ENCODE data around the gene MPRIP.

MPRIP gene

GRCh38 chr17:16999931-17000625, 42.2 kb upstream of the MPRIP start:
- TF ChIP-seq POLR2AphosphoS5 (IDR thresholded peaks at IDR 0.05; ENCODE audit: low read depth, low read length), result no peak
- no peak for TF ChIP-seq SIN3A (IDR thresholded peaks at IDR 0.05; ENCODE audit: borderline replicate concordance, insufficient read depth, low read length)
- TF ChIP-seq FOXP2 (optimal IDR thresholded peaks at IDR 0.05; ENCODE audit: borderline replicate concordance, extremely low read depth, extremely low read length, insufficient read depth), result no peak
- no peak for TF ChIP-seq REST (IDR thresholded peaks at IDR 0.05; ENCODE audit: insufficient read depth in 1 of 2, low read depth in 2 of 2, low read length in 2 of 2)
- no peak for TF ChIP-seq TAF1 (IDR thresholded peaks at IDR 0.05; ENCODE audit: borderline replicate concordance, insufficient read depth, low read length)

- TF ChIP-seq SIN3A (IDR thresholded peaks at IDR 0.05; ENCODE audit: borderline replicate concordance, insufficient read depth, low read length) (no peak), TAF1 (IDR thresholded peaks at IDR 0.05; ENCODE audit: borderline replicate concordance, insufficient read depth, low read length) (no peak), FOXP2 (optimal IDR thresholded peaks at IDR 0.05; ENCODE audit: borderline replicate concordance, extremely low read depth, extremely low read length, insufficient read depth) (no peak), REST (IDR thresholded peaks at IDR 0.05; ENCODE audit: insufficient read depth in 1 of 2, low read depth in 2 of 2, low read length in 2 of 2) (no peak), POLR2AphosphoS5 (IDR thresholded peaks at IDR 0.05; ENCODE audit: low read depth, low read length) (no peak)
Observed at GRCh38 chr17:17001076-17001777, 41.0 kb upstream of the MPRIP start.

- TF ChIP-seq REST (IDR thresholded peaks at IDR 0.05; ENCODE audit: insufficient read depth in 1 of 2, low read depth in 2 of 2, low read length in 2 of 2) (no peak), FOXP2 (optimal IDR thresholded peaks at IDR 0.05; ENCODE audit: borderline replicate concordance, extremely low read depth, extremely low read length, insufficient read depth) (peak; percentile 36)
Observed at GRCh38 chr17:17001874-17002520, 40.3 kb upstream of the MPRIP start.

GRCh38 chr17:17004251-17004996, 37.8 kb upstream of the MPRIP start:
- no peak for TF ChIP-seq POLR2AphosphoS5 (IDR thresholded peaks at IDR 0.05; ENCODE audit: low read depth, low read length)
- no peak for TF ChIP-seq REST (IDR thresholded peaks at IDR 0.05; ENCODE audit: insufficient read depth in 1 of 2, low read depth in 2 of 2, low read length in 2 of 2)
- no peak for TF ChIP-seq FOXP2 (optimal IDR thresholded peaks at IDR 0.05; ENCODE audit: borderline replicate concordance, extremely low read depth, extremely low read length, insufficient read depth)
- TF ChIP-seq SIN3A (IDR thresholded peaks at IDR 0.05; ENCODE audit: borderline replicate concordance, insufficient read depth, low read length), result no peak
- TF ChIP-seq TAF1 (IDR thresholded peaks at IDR 0.05; ENCODE audit: borderline replicate concordance, insufficient read depth, low read length), result no peak
